IMR-90 (cell line): ENCODE results near the gene SYTL3. TPM values are rescaled to one million over a fixed set of nuclear protein-coding genes. Genes with fewer than 3 reads are reported as not detected.

Experiments
- ATAC-seq: fragments of 200-7000 bp; cut with Tn5 transposase; 2 replicates; pipeline ENCODE4 v1.9.1; 2020; ENCODE audit warnings: low read depth, mild to moderate bottlenecking, moderate library complexity
- BruUV-seq: library from RNA; stranded (reverse); fragments of 400-500 nt; replicated peaks from 2 replicates; lab custom pipeline; 2021; lab: Mats Ljungman, UMichigan
- CTCF ChIA-PET: fragments of 300-600 bp; formaldehyde crosslinking; extraction: SDS; loops from one replicate; lab custom pipeline; 2021; ENCODE audit warnings: antibody characterized with exemption; lab: Yijun Ruan, JAX
- POLR2A ChIA-PET: fragments of 300-600 bp; sonication (Branson Sonifier 250); formaldehyde crosslinking; loops from one replicate; lab custom pipeline; 2022; ENCODE audit warnings: antibody characterized with exemption; ENCODE audit not compliant: unreplicated experiment; lab: Charles Lee
- DNase-seq: peaks from one replicate; pipeline ENCODE4 v3.0.0; 2013
- H2AFZ ChIP-seq: replicated peaks from 2 replicates; pipeline ENCODE3; 2013; ENCODE audit warnings: low read length, mild to moderate bottlenecking; ENCODE audit not compliant: poor library complexity
- H2AK5ac ChIP-seq: 2 replicates; pipeline ENCODE4 v1.6.1; 2013; ENCODE audit warnings: low read depth, low read length, inconsistent platforms
- H2AK9ac ChIP-seq: replicated peaks from 2 replicates; pipeline ENCODE3; 2013; ENCODE audit warnings: mild to moderate bottlenecking, low read depth, low read length, moderate library complexity; ENCODE audit not compliant: poor library complexity
- H2BK120ac ChIP-seq: 2 replicates; pipeline ENCODE4 v1.6.1; 2013; ENCODE audit warnings: low read depth, low read length, inconsistent platforms
- H2BK15ac ChIP-seq: 3 replicates; pipeline ENCODE4 v1.6.1; 2013; ENCODE audit warnings: low read depth, low read length, inconsistent platforms
- H2BK20ac ChIP-seq: 2 replicates; pipeline ENCODE4 v1.6.1; 2013; ENCODE audit warnings: low read depth, mild to moderate bottlenecking, inconsistent platforms, low read length, moderate library complexity
- H2BK5ac ChIP-seq: 2 replicates; pipeline ENCODE4 v1.6.1; 2013; ENCODE audit warnings: mild to moderate bottlenecking, low read depth, low read length, inconsistent platforms; ENCODE audit not compliant: poor library complexity, severe bottlenecking
- H3K14ac ChIP-seq: replicated peaks from 2 replicates; pipeline ENCODE4 v1.6.1; 2013; ENCODE audit warnings: low read depth, low read length, inconsistent platforms
- H3K18ac ChIP-seq: 2 replicates; pipeline ENCODE4 v1.6.1; 2013; ENCODE audit warnings: low read depth, low read length, control low read depth
- H3K23ac ChIP-seq: 2 replicates; pipeline ENCODE4 v1.6.1; 2013; ENCODE audit warnings: low read depth, low read length, inconsistent platforms
- H3K27ac ChIP-seq: 2 replicates; pipeline ENCODE4 v1.5.1; 2013; ENCODE audit warnings: mild to moderate bottlenecking, control low read depth, low read length; ENCODE audit not compliant: insufficient read depth
- H3K27me3 ChIP-seq: 2 replicates; pipeline ENCODE4 v1.6.1; 2013; ENCODE audit warnings: low read length; ENCODE audit not compliant: control insufficient read depth, insufficient read depth
- H3K36me3 ChIP-seq: 2 replicates; pipeline ENCODE4 v1.6.1; 2013; ENCODE audit warnings: low read length, mixed read lengths; ENCODE audit not compliant: control insufficient read depth, insufficient read depth
- H3K4ac ChIP-seq: 2 replicates; pipeline ENCODE4 v1.6.1; 2013; ENCODE audit warnings: low read depth, low read length, inconsistent platforms
- H3K4me1 ChIP-seq: 2 replicates; pipeline ENCODE4 v1.6.1; 2013; ENCODE audit warnings: low read length, mixed read lengths; ENCODE audit not compliant: control insufficient read depth, insufficient read depth
- H3K4me2 ChIP-seq: 2 replicates; pipeline ENCODE4 v1.6.1; 2013; ENCODE audit warnings: low read depth, mild to moderate bottlenecking, control low read depth, low read length, moderate library complexity
- H3K4me3 ChIP-seq: 2 replicates; pipeline ENCODE4 v1.5.1; 2013; ENCODE audit warnings: low read depth, mild to moderate bottlenecking, control low read depth, low read length, moderate library complexity; ENCODE audit not compliant: insufficient read depth
- H3K56ac ChIP-seq: 2 replicates; pipeline ENCODE4 v1.6.1; 2013; ENCODE audit warnings: low read length, inconsistent platforms; ENCODE audit not compliant: insufficient read depth; ENCODE audit errors: extremely low read depth
- H3K79me1 ChIP-seq, 2 experiments: 2 replicates each; pipeline ENCODE4 v1.6.1; 2013; ENCODE audit warnings: low read length in 2 of 2, inconsistent platforms in 1 of 2, low read depth in 1 of 2
- H3K9ac ChIP-seq: 2 replicates; pipeline ENCODE4 v1.6.1; 2013; ENCODE audit warnings: low read depth, low read length, control low read depth
- H3K9me1 ChIP-seq: 2 replicates; pipeline ENCODE4 v1.6.1; 2013; ENCODE audit warnings: low read length, inconsistent platforms; ENCODE audit not compliant: insufficient read depth
- H3K9me3 ChIP-seq: 2 replicates; pipeline ENCODE4 v1.6.1; 2013; ENCODE audit warnings: low read length; ENCODE audit not compliant: control insufficient read depth, insufficient read depth
- H4K20me1 ChIP-seq: 2 replicates; pipeline ENCODE4 v1.6.1; 2013; ENCODE audit warnings: low read length, inconsistent platforms; ENCODE audit not compliant: insufficient read depth
- H4K5ac ChIP-seq: 2 replicates; pipeline ENCODE4 v1.6.1; 2013; ENCODE audit warnings: mild to moderate bottlenecking, low read depth, low read length, control low read depth
- H4K8ac ChIP-seq, 2 experiments: 2 replicates each; pipeline ENCODE4 v1.6.1; 2013; ENCODE audit warnings: low read depth in 2 of 2, low read length in 2 of 2, control low read depth in 1 of 2, inconsistent platforms in 1 of 2
- H4K91ac ChIP-seq: 2 replicates; pipeline ENCODE4 v1.6.1; 2013; ENCODE audit warnings: low read depth, low read length, inconsistent platforms; ENCODE audit not compliant: insufficient read depth
- BHLHE40 ChIP-seq: fragments of 150-350 bp; IDR thresholded peaks from 2 replicates; pipeline ENCODE4 v1.6.1; 2016; ENCODE audit warnings: mild to moderate bottlenecking, low read depth, low read length
- CEBPB ChIP-seq: IDR thresholded peaks from 2 replicates; pipeline ENCODE4 v1.6.1; 2012; ENCODE audit warnings: low read depth, low read length, improper control_type of control experiment
- FOS ChIP-seq: fragments of 150-350 bp; IDR thresholded peaks from 2 replicates; pipeline ENCODE4 v1.6.1; 2016; ENCODE audit warnings: low read depth, low read length
- MAFK ChIP-seq: IDR thresholded peaks from 2 replicates; pipeline ENCODE4 v1.6.1; 2012; ENCODE audit warnings: low read depth, low read length, improper control_type of control experiment
- MAZ ChIP-seq: IDR thresholded peaks from 2 replicates; pipeline ENCODE4 v1.6.1; 2012; ENCODE audit warnings: low read depth, mild to moderate bottlenecking, low read length, improper control_type of control experiment, moderate library complexity, borderline replicate concordance
- POLR2A ChIP-seq: IDR thresholded peaks from 2 replicates; pipeline ENCODE4 v1.6.1; 2012; ENCODE audit warnings: mild to moderate bottlenecking, low read depth, low read length
- RAD21 ChIP-seq: IDR thresholded peaks from 2 replicates; pipeline ENCODE4 v1.6.1; 2012; ENCODE audit warnings: low read length, improper control_type of control experiment
- RCOR1 ChIP-seq: IDR thresholded peaks from 2 replicates; pipeline ENCODE4 v1.6.1; 2012; ENCODE audit warnings: mild to moderate bottlenecking, low read length, improper control_type of control experiment; ENCODE audit not compliant: insufficient replicate concordance
- RFX5 ChIP-seq: IDR thresholded peaks from 2 replicates; pipeline ENCODE4 v1.8.0; 2012; ENCODE audit warnings: low read depth, mild to moderate bottlenecking, low read length, moderate library complexity
- SMC3 ChIP-seq: fragments of 150-350 bp; IDR thresholded peaks from 2 replicates; pipeline ENCODE4 v1.6.1; 2016; ENCODE audit warnings: low read depth, mild to moderate bottlenecking, antibody characterized with exemption, low read length, moderate library complexity
- WGBS, 2 experiments: methylation state at CpG; one replicate each; pipeline versions ENCODE4 v1.1.5 to v1.1.7; 2013; ENCODE audit warnings: missing lambda C conversion rate in 2 of 2; ENCODE audit not compliant: insufficient read length in 1 of 2; ENCODE audit errors: extremely low coverage in 2 of 2; 5-methylcytosine and 5-hydroxymethylcytosine counted together
- dilution Hi-C: fragments of 300-500 bp; cut with HindIII; formaldehyde crosslinking; loops from one replicate; pipeline ENCODE4 v1.14.3; 2018; ENCODE audit warnings: low sequenced_read_pairs; ENCODE audit not compliant: unreplicated experiment
- in situ Hi-C: fragments of 300-500 bp; cut with MboI; formaldehyde crosslinking; loops from 3 replicates; pipeline ENCODE4 v1.14.3; 2019; ENCODE audit warnings: low sequenced_read_pairs, inconsistent platforms, mixed read lengths
- intact Hi-C: fragments of 100-400 bp; cut with micrococcal nuclease; formaldehyde crosslinking; loops from 2 replicates; pipeline ENCODE4 v1.10.0; 2022
- polyA plus RNA-seq, 3 experiments: library from polyadenylated mRNA; depleted of rRNA; stranded (reverse); fragments of >200 nt; gene quantifications; 2 replicates each; pipeline ENCODE4 v1.2.3, GENCODE V29; 2012; ENCODE audit warnings: low replicate concordance in 1 of 3
- total RNA-seq: library from RNA; depleted of rRNA; stranded (reverse); fragments of >200 nt; gene quantifications from 2 replicates; pipeline ENCODE4 v1.2.3, GENCODE V29; 2012
- TF ChIP-seq, protein P1 (sequence below): conservative IDR thresholded peaks from 2 replicates; pipeline ENCODE4 v1.5.1; 2012; ENCODE audit warnings: mild to moderate bottlenecking, low read depth, low read length, improper control_type of control experiment

The SYTL3 gene
- total and polyA plus RNA-seq, 2 of the 4 experiments (the other 2 are of a cell fraction) = 2.9 to 4.3 TPM

DNA sequence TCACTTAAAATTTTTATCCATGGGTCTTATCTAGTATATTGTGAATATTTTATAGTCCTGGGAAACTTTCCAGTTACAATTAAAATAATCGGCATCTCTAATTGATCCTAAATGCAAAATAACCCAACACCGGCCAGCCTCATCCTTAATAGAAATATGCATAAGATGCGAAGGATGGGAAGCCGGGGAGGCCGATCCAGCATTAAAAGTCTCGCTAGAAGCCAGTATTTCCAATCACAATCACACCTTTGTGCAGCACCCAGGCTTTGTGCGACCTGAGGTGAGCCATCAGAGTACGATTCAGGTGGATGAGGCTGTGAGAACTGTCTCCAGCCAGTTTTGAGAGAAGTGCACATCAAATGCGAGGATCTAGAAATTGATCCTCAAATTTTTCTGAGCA lies 104.0 kb downstream of the SYTL3 start:
- H3K4ac ChIP-seq = no peak overlapping the region
- no CpG with 5 or more reads among the region's 9 CpGs for WGBS, 2 experiments
- no peak overlapping the region for H4K5ac ChIP-seq
- BruUV-seq = no TSS peak
- H2BK15ac ChIP-seq = no peak overlapping the region
- no peak overlapping the region for H2AK9ac ChIP-seq
- ATAC-seq (no peak), DNase-seq (no peak)
- no peaks in the 10 kb centered on the region for H3K36me3 ChIP-seq
- H3K79me1 ChIP-seq = no peaks in the 10 kb centered on the region
- H3K9ac ChIP-seq = no peak overlapping the region
- H4K8ac ChIP-seq = no peak overlapping the region
- no peaks in the 10 kb centered on the region for H3K9me3 ChIP-seq
- H3K14ac ChIP-seq = no peak overlapping the region
- no peaks in the 10 kb centered on the region for H3K9me1 ChIP-seq
- TF ChIP-seq SMC3 (no peak), MAFK (no peak), POLR2A (no peak), FOS (no peak), RFX5 (no peak), CEBPB (no peak), RCOR1 (no peak), MAZ (no peak), RAD21 (no peak), BHLHE40 (no peak)
- TF ChIP-seq, protein P1, sequence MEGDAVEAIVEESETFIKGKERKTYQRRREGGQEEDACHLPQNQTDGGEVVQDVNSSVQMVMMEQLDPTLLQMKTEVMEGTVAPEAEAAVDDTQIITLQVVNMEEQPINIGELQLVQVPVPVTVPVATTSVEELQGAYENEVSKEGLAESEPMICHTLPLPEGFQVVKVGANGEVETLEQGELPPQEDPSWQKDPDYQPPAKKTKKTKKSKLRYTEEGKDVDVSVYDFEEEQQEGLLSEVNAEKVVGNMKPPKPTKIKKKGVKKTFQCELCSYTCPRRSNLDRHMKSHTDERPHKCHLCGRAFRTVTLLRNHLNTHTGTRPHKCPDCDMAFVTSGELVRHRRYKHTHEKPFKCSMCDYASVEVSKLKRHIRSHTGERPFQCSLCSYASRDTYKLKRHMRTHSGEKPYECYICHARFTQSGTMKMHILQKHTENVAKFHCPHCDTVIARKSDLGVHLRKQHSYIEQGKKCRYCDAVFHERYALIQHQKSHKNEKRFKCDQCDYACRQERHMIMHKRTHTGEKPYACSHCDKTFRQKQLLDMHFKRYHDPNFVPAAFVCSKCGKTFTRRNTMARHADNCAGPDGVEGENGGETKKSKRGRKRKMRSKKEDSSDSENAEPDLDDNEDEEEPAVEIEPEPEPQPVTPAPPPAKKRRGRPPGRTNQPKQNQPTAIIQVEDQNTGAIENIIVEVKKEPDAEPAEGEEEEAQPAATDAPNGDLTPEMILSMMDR = no peak
- CTCF ChIA-PET = no interaction called here
- no peaks in the 10 kb centered on the region; the same call in 1 of the 2 replicates for H3K4me1 ChIP-seq
- no peak overlapping the region for H2BK5ac ChIP-seq
- H3K4me3 ChIP-seq = no peak overlapping the region
- no peak overlapping the region for H3K18ac ChIP-seq
- no peak overlapping the region for H2BK120ac ChIP-seq
- H3K27me3 ChIP-seq = no peaks in the 10 kb centered on the region
- H2AFZ ChIP-seq = no peak overlapping the region
- POLR2A ChIA-PET = no interaction called here
- H3K27ac ChIP-seq = no peak overlapping the region
- H3K56ac ChIP-seq = no peak overlapping the region
- no peak overlapping the region for H2AK5ac ChIP-seq
- H2BK20ac ChIP-seq = no peak overlapping the region
- H4K20me1 ChIP-seq = no peaks in the 10 kb centered on the region
- in situ Hi-C loops = no loop called here
- H4K91ac ChIP-seq = no peak overlapping the region
- intact Hi-C loops = no loop called here
- H3K23ac ChIP-seq = no peak overlapping the region
- H3K4me2 ChIP-seq = no peak overlapping the region
- dilution Hi-C loops = no loop called here
